SK-N-MC (cell line): ENCODE results near the gene NEK3.
A peak's percentile ranks its signal among the peaks of the same experiment; 100 is the strongest.
"Not testable (repeated sequence)": the region's sequence is repeated elsewhere in the genome, so short reads cannot be mapped to it uniquely, and the experiment has no call there.

Experiments
- DNase-seq: peaks from one replicate; pipeline ENCODE4 v3.0.0-alpha.2; 2011; ENCODE audit warnings: low read depth, low spot score
- H3K27ac ChIP-seq: fragments of 200-600 bp; sonication (generic); 2 replicates; pipeline ENCODE4 v1.5.1; 2016; ENCODE audit warnings: mixed run types
- H3K36me3 ChIP-seq: fragments of 200-600 bp; sonication (generic); 2 replicates; pipeline ENCODE4 v1.6.1; 2017; ENCODE audit warnings: antibody characterized with exemption, low read length, mixed read lengths; ENCODE audit not compliant: insufficient read depth
- H3K4me3 ChIP-seq: fragments of 200-600 bp; sonication (generic); 2 replicates; pipeline ENCODE4 v1.5.1; 2016
- H3K9ac ChIP-seq: fragments of 200-600 bp; sonication (generic); 2 replicates; pipeline ENCODE4 v1.8.0; 2017; ENCODE audit warnings: mixed run types, mixed read lengths; ENCODE audit not compliant: insufficient read length
- H3K9me3 ChIP-seq: fragments of 200-600 bp; sonication (generic); 2 replicates; pipeline ENCODE4 v1.6.1; 2017; ENCODE audit warnings: low read depth, mild to moderate bottlenecking, antibody characterized with exemption, low read length, moderate library complexity, mixed read lengths
- EZH2 ChIP-seq: fragments of 200-600 bp; sonication (generic); IDR thresholded peaks from one replicate; pipeline ENCODE4 v1.6.1; 2017; ENCODE audit warnings: antibody characterized with exemption
- FOXP2 ChIP-seq: optimal IDR thresholded peaks from 2 replicates; pipeline ENCODE3; 2011; ENCODE audit warnings: mild to moderate bottlenecking, moderate library complexity; ENCODE audit not compliant: insufficient read depth; ENCODE audit errors: extremely low read length, control extremely low read depth
- POLR2AphosphoS5 ChIP-seq: IDR thresholded peaks from 2 replicates; pipeline ENCODE4 v1.6.1; 2012; ENCODE audit warnings: mild to moderate bottlenecking, low read depth, low read length, borderline replicate concordance

Gene NEK3

DNA sequence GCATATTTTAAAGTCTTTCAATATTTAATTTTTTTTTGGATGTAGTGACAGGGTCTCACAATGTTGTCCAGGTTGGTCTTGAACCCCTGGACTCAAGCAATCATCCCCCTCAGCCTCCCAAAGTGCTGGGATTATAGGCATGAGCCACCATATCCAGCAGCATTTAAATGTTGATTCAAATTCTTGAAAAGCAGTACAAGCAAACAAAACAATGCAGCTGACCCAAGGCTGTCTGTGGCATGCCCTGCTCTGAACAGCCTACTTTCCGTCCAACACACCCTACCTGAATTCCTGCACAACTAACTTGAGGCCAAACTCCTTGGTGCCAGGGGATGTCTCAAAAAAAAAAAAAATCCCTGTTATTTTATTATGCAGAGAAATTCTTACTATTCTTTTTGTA, 53.6 kb downstream of the NEK3 start:
- TF ChIP-seq FOXP2 (no peak), POLR2AphosphoS5 (no peak), EZH2 (no peak)
- Histone ChIP-seq H3K9me3 (no peaks in the 10 kb centered on the region), H3K36me3 (no peaks in the 10 kb centered on the region), H3K27ac (no peak overlapping the region), H3K9ac (no peak overlapping the region), H3K4me3 (no peak overlapping the region)
- DNase-seq, result no peak

DNA sequence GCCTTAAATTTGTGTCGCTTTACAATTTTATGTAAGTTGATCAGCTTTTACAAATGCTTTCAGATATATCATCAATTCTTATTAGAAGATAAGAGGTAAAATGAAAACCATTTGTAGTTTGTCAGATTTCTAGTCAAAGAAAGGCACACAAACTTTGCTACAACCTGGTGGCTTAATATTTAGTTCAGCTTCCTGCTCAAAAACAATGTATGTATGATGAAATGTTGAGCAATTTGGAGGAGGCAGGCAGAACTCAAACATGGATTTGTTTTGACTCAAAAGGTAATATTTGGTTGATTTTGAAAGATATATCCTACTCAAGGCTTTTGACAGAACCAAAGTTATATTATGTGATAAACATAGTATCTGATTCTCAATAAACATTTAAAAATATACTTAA, 54.8 kb downstream of the NEK3 start:
- H3K27ac ChIP-seq, result peak overlapping the region; percentile 48
- peak overlapping the region; percentile 25 for H3K9ac ChIP-seq
- no peak for TF ChIP-seq POLR2AphosphoS5
- no peak for TF ChIP-seq EZH2

DNA sequence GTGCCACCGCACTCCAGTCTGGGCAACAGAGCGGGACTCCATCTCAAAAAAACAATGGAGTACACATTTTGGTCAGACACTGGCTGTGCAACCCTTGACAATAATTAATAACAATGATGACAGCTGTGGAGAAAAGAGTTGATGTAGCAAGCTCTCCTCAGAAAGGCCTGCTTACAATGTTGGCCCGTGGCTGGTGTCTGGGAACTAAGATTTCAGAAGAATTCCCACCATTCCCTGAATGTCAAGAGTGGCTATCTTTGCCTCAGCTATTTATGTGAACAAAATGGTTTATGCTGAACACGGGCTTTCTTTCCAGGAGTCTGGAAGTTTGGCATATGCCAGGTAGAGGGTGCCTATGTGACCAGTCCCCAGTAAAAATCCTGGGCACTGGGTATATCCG, 56.0 kb downstream of the NEK3 start:
- no peaks in the 10 kb centered on the region for H3K36me3 ChIP-seq
- H3K9me3 ChIP-seq, result no peaks in the 10 kb centered on the region
- no peak overlapping the region for H3K9ac ChIP-seq
- TF ChIP-seq POLR2AphosphoS5, result no peak
- no peak for TF ChIP-seq FOXP2
- H3K27ac ChIP-seq, result no peak overlapping the region
- H3K4me3 ChIP-seq, result no peak overlapping the region
- DNase-seq, result no peak

More for the DNA sequence above, 54.8 kb downstream of the NEK3 start:
- H3K4me3 ChIP-seq, result peak overlapping the region; percentile 2; the same call in 1 of the 2 replicates
- no peak for DNase-seq
- no peaks in the 10 kb centered on the region for H3K9me3 ChIP-seq
- H3K36me3 ChIP-seq, result no peaks in the 10 kb centered on the region

DNA sequence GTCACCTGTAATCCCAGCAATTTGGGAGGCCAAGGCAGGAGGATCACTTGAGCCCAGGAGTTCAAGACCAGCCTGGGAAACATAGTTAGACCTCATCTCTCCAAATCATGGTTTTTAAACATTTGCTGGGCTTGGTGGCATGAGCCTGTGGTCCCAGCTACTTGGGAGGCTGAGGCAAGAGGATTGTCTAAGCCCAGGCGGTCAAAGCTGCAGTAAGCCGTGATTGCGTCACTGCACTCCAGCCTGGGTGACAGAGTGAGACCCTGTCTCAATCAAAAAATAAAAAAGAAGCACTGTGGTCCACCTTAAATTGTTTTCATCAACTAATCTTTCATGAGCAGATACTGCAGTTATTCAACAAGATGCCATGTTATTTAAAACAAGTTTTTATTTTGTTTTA, 57.0 kb downstream of the NEK3 start:
- H3K27ac ChIP-seq, H3K9ac ChIP-seq, H3K36me3 ChIP-seq, H3K9me3 ChIP-seq, DNase-seq, H3K4me3 ChIP-seq: not testable (repeated sequence)

DNA sequence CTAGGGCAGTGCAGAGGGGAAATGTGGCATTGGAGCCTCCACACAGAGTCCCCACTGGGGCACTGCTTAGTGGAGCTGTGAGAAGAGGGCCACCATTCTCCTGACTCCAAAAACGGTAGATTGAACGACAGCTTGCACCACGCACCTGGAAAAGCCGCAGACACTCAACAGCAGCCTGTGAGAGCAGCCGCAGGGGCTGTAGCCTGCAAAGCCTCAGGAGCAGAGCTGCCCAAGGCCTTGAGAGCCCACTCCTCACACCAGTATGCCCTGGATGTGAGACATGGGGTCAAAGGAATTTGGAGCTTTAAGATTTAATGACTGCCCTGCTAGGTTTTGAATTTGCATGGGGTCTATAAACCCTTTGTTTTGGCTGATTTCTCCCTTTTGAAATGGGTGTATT, 62.2 kb downstream of the NEK3 start:
- TF ChIP-seq EZH2, result no peak
- TF ChIP-seq FOXP2, result no peak
- no peak for TF ChIP-seq POLR2AphosphoS5
- no peak overlapping the region for H3K9ac ChIP-seq
- no peak for DNase-seq
- no peak overlapping the region for H3K27ac ChIP-seq
- no peaks in the 10 kb centered on the region for H3K9me3 ChIP-seq
- no peak overlapping the region for H3K4me3 ChIP-seq
- H3K36me3 ChIP-seq, result no peaks in the 10 kb centered on the region

DNA sequence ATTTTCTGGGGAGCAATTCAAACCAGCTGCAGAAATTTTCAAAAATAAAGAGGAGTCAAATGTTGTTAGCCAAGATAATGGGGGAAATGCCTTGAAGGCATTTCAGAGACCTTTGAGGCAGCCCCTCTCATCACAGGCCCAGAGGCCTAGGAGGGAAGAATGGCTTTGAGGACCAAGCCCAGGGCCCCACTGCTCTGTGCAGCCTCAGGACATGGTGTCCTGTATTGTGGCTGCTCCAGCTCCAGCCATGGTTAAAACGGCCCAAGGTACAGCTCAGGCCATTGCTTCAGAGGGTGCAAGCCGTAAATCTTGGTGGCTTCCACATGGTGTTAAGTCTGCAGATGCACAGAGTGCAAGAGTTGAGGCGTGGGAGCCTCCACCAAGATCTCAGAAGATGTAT, 62.6 kb downstream of the NEK3 start:
- no peak for DNase-seq
- TF ChIP-seq EZH2 (no peak), FOXP2 (no peak), POLR2AphosphoS5 (no peak)
- Histone ChIP-seq H3K9ac (no peak overlapping the region), H3K4me3 (no peak overlapping the region), H3K27ac (no peak overlapping the region), H3K36me3 (no peaks in the 10 kb centered on the region), H3K9me3 (no peaks in the 10 kb centered on the region)

DNA sequence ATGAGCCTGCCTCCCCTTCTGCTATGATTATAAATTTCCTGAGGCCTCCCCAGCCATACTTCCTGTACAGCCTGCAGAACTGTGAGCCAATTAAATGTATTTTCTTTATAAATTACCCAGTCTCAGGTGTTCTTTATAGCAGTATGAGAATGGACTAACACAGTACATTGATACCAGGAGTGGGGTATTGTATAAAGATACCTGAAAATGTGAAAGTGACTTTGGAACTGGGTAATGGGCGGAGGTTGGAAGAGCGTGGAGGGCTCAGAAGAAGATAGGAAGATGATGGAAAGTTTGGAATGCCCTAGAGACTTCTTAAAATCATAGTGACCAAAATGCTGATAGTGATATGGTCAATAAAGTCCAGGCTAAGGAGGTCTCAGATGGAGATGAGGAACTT, 63.3 kb downstream of the NEK3 start:
- DNase-seq, result no peak
- H3K27ac ChIP-seq, result no peak overlapping the region
- H3K4me3 ChIP-seq, result no peak overlapping the region
- no peak overlapping the region for H3K9ac ChIP-seq
- H3K36me3 ChIP-seq, result no peaks in the 10 kb centered on the region
- H3K9me3 ChIP-seq, result no peaks in the 10 kb centered on the region
- no peak for TF ChIP-seq POLR2AphosphoS5
- no peak for TF ChIP-seq EZH2
- TF ChIP-seq FOXP2, result no peak

DNA sequence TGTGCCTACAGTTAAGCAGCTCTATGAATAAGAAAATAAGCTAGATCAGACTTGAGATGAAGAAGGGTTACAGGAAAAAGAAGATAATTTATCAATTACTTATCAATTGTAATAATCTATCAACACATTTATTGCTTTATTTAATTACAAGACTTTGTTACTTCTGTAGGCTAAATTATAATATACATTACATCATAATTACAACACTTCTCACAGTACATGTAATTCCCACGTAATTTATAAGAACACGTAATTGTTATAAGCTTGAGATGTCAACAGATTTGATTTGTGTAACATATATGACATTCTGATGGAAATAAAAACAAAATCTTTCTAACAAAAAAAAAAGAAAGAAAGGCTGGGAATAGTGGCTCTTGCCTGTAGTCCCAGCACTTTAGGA, 67.3 kb downstream of the NEK3 start:
- H3K9ac ChIP-seq, result no peak overlapping the region
- no peak overlapping the region for H3K4me3 ChIP-seq

DNA sequence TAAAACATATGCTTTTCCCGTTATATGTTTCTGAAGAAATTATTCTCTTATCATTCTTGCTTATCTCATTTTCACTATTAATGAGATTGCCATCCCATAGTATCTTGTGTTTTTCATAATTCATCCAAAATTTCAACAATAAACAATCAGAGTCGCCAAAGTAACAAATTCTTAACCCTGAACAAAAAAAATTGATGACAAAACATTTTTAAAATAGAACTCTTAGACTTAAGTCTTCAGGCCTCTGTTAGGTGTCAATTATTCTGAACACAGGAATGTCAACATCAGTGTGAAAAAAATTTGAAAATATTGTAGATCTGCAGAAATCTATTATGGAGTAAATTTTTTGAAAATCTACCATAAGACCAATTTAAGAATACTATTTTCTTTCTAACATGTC, 67.9 kb downstream of the NEK3 start:
- TF ChIP-seq POLR2AphosphoS5 (no peak), FOXP2 (no peak), EZH2 (no peak)
- H3K36me3 ChIP-seq, result no peaks in the 10 kb centered on the region
- H3K27ac ChIP-seq, result no peak overlapping the region
- H3K4me3 ChIP-seq, result no peak overlapping the region
- DNase-seq, result no peak
- no peak overlapping the region for H3K9ac ChIP-seq
- no peaks in the 10 kb centered on the region for H3K9me3 ChIP-seq

More for the DNA sequence above, 67.3 kb downstream of the NEK3 start:
- DNase-seq, result no peak
- no peak overlapping the region for H3K27ac ChIP-seq
- H3K36me3 ChIP-seq, result no peaks in the 10 kb centered on the region
- TF ChIP-seq EZH2 (no peak), FOXP2 (no peak)
- no peaks in the 10 kb centered on the region for H3K9me3 ChIP-seq
